Fibroblast of peridontal ligament (primary cell): ENCODE data around the gene SNRPD2.
A peak's percentile ranks its signal among the peaks of the same experiment; 100 is the strongest.
"Not testable (repeated sequence)": the region's sequence is repeated elsewhere in the genome, so short reads cannot be mapped to it uniquely, and the experiment has no call there.

Experiments
- DNase-seq: peaks from one replicate; pipeline ENCODE4 v3.0.0-alpha.2; 2010; ENCODE audit errors: extremely low read depth

SNRPD2 gene

GRCh38 chr19:45705115-45705514 lies 13.4 kb upstream of the SNRPD2 start:
- DNase-seq: no peak

GRCh38 chr19:45701676-45702075 lies 9.9 kb upstream of the SNRPD2 start:
- no peak for DNase-seq

GRCh38 chr19:45693106-45693788 lies 1.5 kb upstream of the SNRPD2 start:
- DNase-seq: peak; percentile 64

GRCh38 chr19:45692187-45693105 lies 693 bp upstream of the SNRPD2 start, which contains the start of gene QPCTL:
Gene QPCTL, plus strand, starts transcription at chr19:45692666. Its CDS starts 38 bp downstream, at chr19:45692704.
- DNase-seq: peak; percentile 98

GRCh38 chr19:45687599-45687998 lies 4.2 kb downstream of the SNRPD2 start:
- no peak for DNase-seq

GRCh38 chr19:45685045-45685444 lies 6.7 kb downstream of the SNRPD2 start:
- DNase-seq: not testable (repeated sequence)

GRCh38 chr19:45682908-45683307 lies 8.8 kb downstream of the SNRPD2 start:
- DNase-seq: no peak

GRCh38 chr19:45682117-45682516 lies 9.6 kb downstream of the SNRPD2 start:
- DNase-seq: no peak

GRCh38 chr19:45681391-45682015 lies 10.2 kb downstream of the SNRPD2 start:
- peak; percentile 60 for DNase-seq

- DNase-seq: peak; percentile 37
Observed at GRCh38 chr19:45677351-45678230, 14.2 kb downstream of the SNRPD2 start.

- DNase-seq: no peak
Observed at GRCh38 chr19:45676851-45677263, 14.9 kb downstream of the SNRPD2 start.

- no peak for DNase-seq
Observed at GRCh38 chr19:45674946-45675345, 16.8 kb downstream of the SNRPD2 start.

GRCh38 chr19:45670670-45671453 lies 20.9 kb downstream of the SNRPD2 start:
- DNase-seq: peak; percentile 16

- DNase-seq: no peak
Observed at GRCh38 chr19:45668342-45668871, 23.3 kb downstream of the SNRPD2 start.

- no peak for DNase-seq
Observed at GRCh38 chr19:45667620-45668341, 24.0 kb downstream of the SNRPD2 start, which contains the start of gene GIPR. Gene GIPR, plus strand, starts transcription at chr19:45668221. Its CDS starts 1,300 bp downstream, at chr19:45669521.

- DNase-seq: no peak
Observed at GRCh38 chr19:45664575-45664974, 27.2 kb downstream of the SNRPD2 start.

GRCh38 chr19:45663800-45664199 lies 28.0 kb downstream of the SNRPD2 start:
- no peak for DNase-seq

GRCh38 chr19:45660636-45661035 lies 31.1 kb downstream of the SNRPD2 start:
- DNase-seq: no peak

GRCh38 chr19:45659096-45659729 lies 32.5 kb downstream of the SNRPD2 start:
- no peak for DNase-seq
